ENCODE results near the gene ARHGAP31. TPM values are rescaled to one million over a fixed set of nuclear protein-coding genes. Genes with fewer than 3 reads are reported as not detected.

ARHGAP31 gene
- total RNA-seq, 3 donors from 2014 or later = 16.0 to 22.0 (median 17.2) TPM

GRCh38 chr3:119463171-119464169, 169.3 kb downstream of the ARHGAP31 start, which contains the start of gene TMEM39A:
Gene TMEM39A, minus strand, starts transcription at chr3:119463615. Its CDS starts 1,541 bp downstream, at chr3:119462074.
- peaks cover 27% of the 10 kb centered on the region for H3K4me1 Mint-ChIP-seq (ENCODE audit: low read depth)
- peak within 1 kb of the TSS; percentile 98 for H3K4me3 Mint-ChIP-seq
- peaks cover 16% of the 10 kb centered on the region for H3K36me3 Mint-ChIP-seq (ENCODE audit: insufficient read depth)
- DNase-seq = peak; percentile 98
- peak; percentile 86 to 90 for ATAC-seq
- H3K9me3 Mint-ChIP-seq = no peaks in the 10 kb centered on the region
- no peaks in the 10 kb centered on the region for H3K27me3 Mint-ChIP-seq (ENCODE audit: low read depth)

- Mint-ChIP-seq H3K27me3 (ENCODE audit: low read depth) (no peaks in the 10 kb centered on the region), H3K4me1 (ENCODE audit: low read depth) (peaks cover 38% of the 10 kb centered on the region), H3K4me3 (peak overlapping the region; percentile 96), H3K36me3 (ENCODE audit: insufficient read depth) (peaks cover 12% of the 10 kb centered on the region), H3K9me3 (no peaks in the 10 kb centered on the region)
- no peak for ATAC-seq
- no peak for DNase-seq
Measured at GRCh38 chr3:119468041-119468440, 173.9 kb downstream of the ARHGAP31 start.

GRCh38 chr3:119469418-119470189, 175.4 kb downstream of the ARHGAP31 start:
- DNase-seq (no peak), ATAC-seq (no peak)
- Mint-ChIP-seq H3K4me1 (ENCODE audit: low read depth) (peaks cover 30% of the 10 kb centered on the region), H3K4me3 (peak overlapping the region; percentile 96), H3K27me3 (ENCODE audit: low read depth) (no peaks in the 10 kb centered on the region), H3K9me3 (no peaks in the 10 kb centered on the region), H3K36me3 (ENCODE audit: insufficient read depth) (peaks cover 12% of the 10 kb centered on the region)

Other genes starting within 250 kb of the ARHGAP31 start
- not detected for gene TEX55, start 148.2 kb upstream of the ARHGAP31 start, total RNA-seq
- not detected for gene UPK1B, start 120.8 kb upstream of the ARHGAP31 start, total RNA-seq
- gene B4GALT4, start 53.5 kb upstream of the ARHGAP31 start, total RNA-seq = 10 to 100 TPM; 13.9 to 20.3 (median 14.2) TPM
- 10 to 100 TPM; 44.2 to 53.2 (median 45.4) TPM for gene TMEM39A, start 169.2 kb downstream of the ARHGAP31 start, total RNA-seq
- gene POGLUT1, start 174.6 kb downstream of the ARHGAP31 start, total RNA-seq = 10 to 100 TPM; 16.4 to 22.4 (median 17.5) TPM
- 100 to 1,000 TPM; 112 to 120 (median 118) TPM for gene TIMMDC1, start 204.2 kb downstream of the ARHGAP31 start, total RNA-seq

Measured in activated T-cell treated with anti-CD3 and anti-CD28 coated beads, Interleukin-2, amount 50 U/mL, for 4 hours (primary cell).